HG03095 (cell line): Measurements from ENCODE around the gene DPH7.
"Not testable (repeated sequence)": the region's sequence is repeated elsewhere in the genome, so short reads cannot be mapped to it uniquely, and the experiment has no call there.

Source experiments
- ATAC-seq: cut with Tn5 transposase; IDR thresholded peaks from one replicate; pipeline ENCODE4 v1.9.1; 2021; ENCODE audit warnings: moderate library complexity; ENCODE audit not compliant: unreplicated experiment

DPH7 gene

DNA sequence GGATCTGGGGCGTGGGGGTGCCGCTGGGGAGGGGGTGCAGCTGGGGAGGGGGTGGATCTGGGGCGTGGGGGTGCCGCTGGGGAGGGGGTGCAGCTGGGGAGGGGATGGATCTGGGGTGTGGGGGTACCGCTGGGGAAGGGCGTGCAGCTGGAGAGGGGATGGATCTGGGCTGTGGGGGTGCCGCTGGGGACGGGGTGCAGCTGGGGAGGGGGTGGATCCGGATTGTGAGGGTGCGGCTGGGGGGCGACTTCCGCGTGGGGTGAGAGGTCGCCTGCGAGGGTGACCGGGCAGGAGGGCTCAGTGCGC, 27.8 kb downstream of the DPH7 start:
- ATAC-seq, result not testable (repeated sequence)

- ATAC-seq, result no peak
Measured at GRCh38 chr9:137550231-137550621, 28.5 kb downstream of the DPH7 start, which contains the start of gene PNPLA7. TSS of gene PNPLA7 (minus strand) at chr9:137550402. CDS start at chr9:137550197, 205 bp downstream.

DNA sequence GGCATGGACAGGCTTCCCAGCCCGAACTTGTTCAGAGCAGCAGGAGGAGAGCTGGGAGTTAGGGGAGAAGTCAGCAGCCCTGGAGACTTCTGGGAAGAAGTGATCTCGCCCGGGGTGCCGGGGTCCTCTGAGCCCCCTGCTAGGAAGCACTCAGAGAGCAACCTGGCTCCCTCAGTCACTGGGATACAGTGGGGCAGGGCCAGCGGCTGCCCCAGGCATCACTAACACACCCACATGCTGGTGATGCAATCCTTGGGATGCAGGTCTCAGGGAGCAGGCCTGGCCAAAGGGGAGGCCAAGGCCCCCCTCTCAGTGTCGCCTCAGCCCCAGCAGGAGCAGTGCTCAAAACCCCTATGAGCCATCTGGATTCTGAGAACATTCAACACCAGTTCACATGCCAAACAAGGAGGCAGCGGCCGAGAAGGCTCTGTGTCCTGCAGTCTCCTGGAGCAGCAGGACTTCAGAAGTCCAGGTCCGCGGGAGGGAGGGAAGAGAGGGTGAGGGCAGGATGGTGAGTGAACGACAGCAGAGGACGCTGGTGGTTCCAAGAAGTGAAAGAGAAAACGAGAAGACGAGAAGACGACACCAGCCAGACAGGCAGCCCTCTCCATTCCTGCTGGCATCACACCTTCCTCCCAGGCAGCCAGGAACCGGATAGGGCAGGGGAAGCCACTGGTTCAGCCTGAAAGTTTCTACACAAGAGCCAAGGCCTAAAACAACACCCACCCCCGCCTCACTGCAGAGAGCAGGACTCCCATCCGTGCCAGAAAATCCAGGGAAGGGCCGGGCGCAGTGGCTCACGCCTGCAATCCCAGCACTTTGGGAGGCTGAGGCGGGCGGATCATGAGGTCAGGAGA, 30.8 kb downstream of the DPH7 start:
- no peak for ATAC-seq

- no peak for ATAC-seq
Measured at GRCh38 chr9:137545123-137545522, 33.6 kb downstream of the DPH7 start.

DNA sequence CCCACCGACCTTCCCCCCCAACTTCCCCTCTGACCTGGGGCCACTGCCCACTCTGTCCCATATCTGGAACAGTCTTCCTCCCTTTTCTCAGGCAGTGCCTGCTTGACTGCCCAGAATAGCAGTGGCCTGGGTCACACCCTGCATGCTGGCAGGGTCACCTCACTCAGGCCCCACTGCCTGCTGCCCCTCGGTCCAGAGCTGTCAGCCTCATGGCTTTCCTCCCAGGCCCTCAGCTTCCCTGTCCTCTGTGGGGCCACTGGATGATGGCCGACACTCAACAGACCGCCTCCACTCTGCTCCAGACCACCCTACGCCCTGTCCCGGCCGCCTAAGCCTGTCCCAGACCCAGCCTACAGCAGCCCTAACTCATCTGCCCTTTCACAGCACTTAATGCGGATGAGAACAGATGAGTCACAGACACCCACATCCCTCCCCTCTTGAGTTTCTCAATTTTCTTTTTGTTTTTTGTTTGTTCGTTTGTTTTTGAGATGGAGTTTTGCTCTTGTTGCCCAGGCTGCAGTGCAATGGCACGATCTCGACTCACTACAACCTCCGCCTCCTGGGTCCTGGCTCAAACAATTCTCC, 34.5 kb downstream of the DPH7 start:
- no peak for ATAC-seq

DNA sequence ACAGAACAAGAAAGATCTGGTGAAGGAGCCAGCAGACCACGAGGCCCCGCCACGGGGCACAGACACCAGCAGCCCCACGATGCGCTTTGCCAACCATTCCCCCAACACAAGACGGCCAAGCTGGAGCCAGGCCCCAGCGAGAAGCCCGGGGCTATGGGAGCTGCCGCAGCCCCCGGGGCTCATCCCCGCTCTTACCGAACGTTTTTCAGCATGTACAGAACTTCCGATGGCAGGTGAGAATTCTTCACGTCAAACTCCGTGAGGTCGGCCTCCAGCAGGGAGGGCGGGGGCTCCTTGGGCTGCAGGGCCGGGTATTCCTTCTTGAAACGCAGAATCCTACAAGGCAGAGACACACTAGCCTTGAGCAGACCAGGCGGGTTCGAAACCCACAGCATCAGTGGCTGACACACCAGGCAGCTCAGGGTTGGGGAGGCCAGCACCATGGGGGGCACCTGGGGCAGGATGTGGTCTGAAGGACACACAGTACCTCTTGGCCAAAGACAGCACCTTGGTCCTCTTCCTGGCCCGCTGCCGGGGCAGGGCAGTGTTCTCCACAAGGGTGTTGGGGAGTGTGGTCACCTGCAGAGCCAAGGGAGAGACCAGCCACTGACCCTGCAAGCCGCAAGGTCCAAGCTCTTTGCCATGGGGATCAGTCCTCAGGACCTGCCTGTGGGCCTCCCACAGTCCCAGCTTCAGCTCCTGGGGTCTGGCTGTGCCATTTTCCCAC, 35.3 kb downstream of the DPH7 start:
- ATAC-seq, result no peak

GRCh38 chr9:137542486-137542885, 36.2 kb downstream of the DPH7 start:
- no peak for ATAC-seq

GRCh38 chr9:137540536-137540935, 38.2 kb downstream of the DPH7 start:
- no peak for ATAC-seq

DNA sequence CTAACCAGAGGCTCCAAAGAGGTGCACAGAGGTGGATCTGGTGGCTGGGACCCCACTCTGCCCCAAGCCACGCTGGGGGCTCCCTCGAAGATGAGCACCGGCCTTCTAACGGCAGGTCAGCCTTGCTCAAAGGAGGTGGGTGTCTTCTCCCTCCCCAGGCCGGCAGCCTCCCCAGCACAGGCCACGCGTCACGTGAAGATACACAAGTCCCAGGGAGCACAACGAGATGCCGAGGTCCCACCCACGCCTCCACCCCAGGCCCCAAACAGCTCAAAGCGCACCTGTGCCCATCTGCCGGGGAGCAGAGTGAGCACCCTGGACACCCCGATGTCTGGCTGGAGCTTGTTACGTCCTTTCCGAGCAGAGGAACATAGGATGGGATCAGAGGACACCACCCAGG, 40.7 kb downstream of the DPH7 start:
- no peak for ATAC-seq

DNA sequence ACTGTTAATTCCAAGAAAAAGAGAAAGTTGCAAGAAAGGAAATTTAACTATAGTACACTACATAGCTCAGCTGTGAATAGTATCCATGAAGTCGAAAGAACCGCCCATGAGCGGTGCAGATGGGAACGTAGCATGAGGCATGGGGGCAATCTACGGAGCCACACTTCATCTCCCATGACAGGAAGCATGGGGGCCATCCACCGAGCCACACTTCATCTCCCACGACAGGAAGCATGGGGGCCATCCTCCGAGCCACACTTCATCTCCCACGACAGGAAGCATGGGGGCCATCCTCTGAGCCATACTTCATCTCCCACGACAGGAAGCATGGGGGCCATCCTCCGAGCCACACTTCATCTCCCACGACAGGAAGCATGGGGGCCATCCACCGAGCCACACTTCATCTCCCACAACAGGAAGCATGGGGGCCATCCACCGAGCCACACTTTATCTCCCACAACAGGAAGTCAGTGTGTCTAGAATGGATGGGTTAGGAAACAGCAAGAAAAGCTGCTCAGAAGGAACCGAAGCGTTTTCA, 42.1 kb downstream of the DPH7 start:
- not testable (repeated sequence) for ATAC-seq

DNA sequence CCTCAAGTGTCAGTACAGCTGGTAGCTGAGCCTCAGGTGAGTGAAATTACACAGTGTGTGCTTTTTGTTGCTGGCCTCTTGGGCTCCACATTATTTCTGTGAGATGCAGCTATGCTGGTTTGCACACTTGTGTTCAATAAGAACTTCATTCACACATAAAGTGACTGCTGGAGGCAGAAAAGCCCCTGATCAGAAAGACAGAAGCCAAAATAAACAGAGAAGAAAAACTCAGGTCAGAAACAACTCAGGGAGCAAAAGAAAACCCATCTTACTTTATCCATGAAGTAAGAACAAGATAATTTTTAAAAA, 43.7 kb downstream of the DPH7 start:
- no peak for ATAC-seq

GRCh38 chr9:137534256-137535119, 44.2 kb downstream of the DPH7 start:
- ATAC-seq, result no peak

GRCh38 chr9:137532891-137533468, 45.7 kb downstream of the DPH7 start:
- ATAC-seq, result not testable (repeated sequence)

- ATAC-seq, result no peak
Measured at GRCh38 chr9:137531099-137531765, 47.5 kb downstream of the DPH7 start.

- ATAC-seq, result no peak
Measured at GRCh38 chr9:137530331-137530730, 48.4 kb downstream of the DPH7 start.

DNA sequence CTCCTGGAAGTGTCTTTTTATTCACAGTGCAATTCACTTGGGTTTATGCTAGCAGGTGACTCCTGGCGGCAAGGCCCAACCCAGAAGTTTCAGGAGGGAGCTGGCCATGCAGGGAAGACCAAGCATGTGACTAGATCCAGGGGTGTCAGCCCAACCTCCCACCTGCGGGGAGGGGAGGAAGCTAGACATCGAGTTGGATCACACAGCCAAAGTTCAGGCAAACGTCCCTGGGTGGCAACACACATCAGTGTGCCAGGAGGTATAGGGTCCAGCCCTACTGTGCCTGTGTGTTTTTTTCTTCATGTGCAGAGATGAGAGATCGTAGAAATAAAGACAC, 53.8 kb downstream of the DPH7 start:
- no peak for ATAC-seq

DNA sequence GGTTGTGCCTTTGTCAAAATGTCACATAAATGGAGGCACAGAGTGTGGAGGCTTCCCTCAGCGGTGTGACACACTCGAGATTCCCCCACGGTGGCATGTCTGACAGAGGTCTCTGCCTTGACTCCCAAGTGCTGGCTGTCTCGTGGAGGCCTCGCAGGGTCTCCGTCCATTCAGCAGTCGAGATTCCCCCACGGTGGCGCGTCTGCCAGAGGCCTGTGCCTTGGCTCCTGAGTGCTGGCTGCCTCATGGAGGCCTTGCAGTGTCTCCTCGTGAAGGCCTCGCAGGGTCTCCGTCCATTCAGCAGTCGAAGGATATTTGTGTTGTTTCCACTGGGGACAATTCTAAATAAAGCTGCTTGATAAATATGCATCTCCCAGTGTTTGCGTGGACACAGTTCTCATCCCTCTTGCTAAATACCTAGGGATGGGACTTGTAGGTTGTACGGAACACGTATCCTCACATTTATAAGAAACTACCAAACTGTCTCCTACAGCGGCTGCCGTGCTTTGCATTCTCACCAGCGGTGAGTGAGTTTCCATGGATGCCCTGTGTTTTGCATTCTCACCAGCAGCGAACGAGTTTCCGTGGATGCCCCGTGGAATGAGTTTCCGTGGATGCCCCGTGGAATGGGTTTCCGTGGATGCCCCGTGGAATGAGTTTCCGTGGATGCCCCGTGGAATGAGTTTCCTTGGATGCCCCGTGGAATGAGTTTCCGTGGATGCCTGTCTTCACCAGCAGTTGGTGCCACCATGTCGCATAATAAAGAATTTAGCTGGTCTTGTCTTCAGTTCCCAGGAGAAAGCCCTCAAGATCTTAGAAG, 54.4 kb downstream of the DPH7 start:
- no peak for ATAC-seq

DNA sequence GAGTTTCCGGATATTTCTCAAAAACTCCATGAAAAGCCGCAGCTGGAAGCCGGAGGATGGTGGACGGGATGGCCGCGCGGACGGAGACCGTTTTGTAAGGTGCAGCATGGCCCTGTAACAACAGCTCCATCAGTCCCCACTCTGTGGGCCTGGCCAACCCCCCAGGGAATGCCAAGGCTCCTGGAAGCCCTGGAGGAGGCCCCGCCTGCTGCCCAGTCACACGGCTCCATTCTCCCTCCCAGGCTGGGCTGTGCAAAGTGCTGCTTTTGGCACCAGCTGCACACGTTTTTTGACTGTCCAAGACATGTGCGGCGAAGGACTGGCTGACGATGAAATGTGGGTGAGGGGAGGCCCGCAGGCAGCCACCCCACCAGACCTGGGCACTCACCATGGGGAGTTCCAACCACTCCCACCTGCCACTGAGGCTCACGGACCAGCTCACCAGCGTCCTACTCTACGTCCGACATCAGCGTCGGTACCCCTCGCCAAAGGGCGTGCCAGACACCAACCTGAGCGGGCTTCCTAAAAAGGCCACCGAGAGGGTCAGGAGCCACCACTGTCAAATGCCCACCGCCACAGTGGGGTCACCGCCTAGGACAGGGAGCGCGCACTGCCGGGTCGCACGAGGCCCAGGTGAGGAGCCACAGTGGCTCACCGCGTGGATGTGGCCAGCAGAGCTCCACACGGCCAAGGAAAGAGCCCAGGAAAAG, 55.8 kb downstream of the DPH7 start:
- no peak for ATAC-seq
